Right atrium auricular region (tissue), 2 donors: ENCODE measurements around the gene MYH7. TPM values are rescaled to one million over a fixed set of nuclear protein-coding genes. Genes with fewer than 3 reads are reported as not detected.

ENCODE experiments used
- DNase-seq: peaks from one replicate; pipeline ENCODE4 v3.0.0-alpha.2; 2019; ENCODE audit warnings: low spot score
- H3K27ac ChIP-seq, 2 donors: fragments of 200-600 bp; sonication (generic); 1 replicate in 1 of 2; 2 replicates in 1 of 2; pipeline ENCODE4 v1.5.1; 2016 to 2019
- H3K27me3 ChIP-seq, 2 donors: fragments of 200-600 bp; sonication (generic); one replicate each; pipeline versions ENCODE4 v1.5.1 to v1.6.0; 2017 to 2019
- H3K36me3 ChIP-seq: fragments of 200-600 bp; sonication (generic); one replicate; pipeline ENCODE4 v1.5.1; 2016
- H3K4me1 ChIP-seq, 2 donors: fragments of 200-600 bp; sonication (generic); one replicate each; pipeline versions ENCODE4 v1.5.1 to v1.6.0; 2017 to 2019
- H3K4me3 ChIP-seq, 2 donors: fragments of 200-600 bp; sonication (generic); 1 replicate in 1 of 2; 2 replicates in 1 of 2; pipeline ENCODE4 v1.5.1; 2017 to 2019; ENCODE audit warnings: mild to moderate bottlenecking in 1 of 2, moderate library complexity in 1 of 2
- H3K9me3 ChIP-seq, 2 donors: fragments of 200-600 bp; sonication (generic); one replicate each; pipeline ENCODE4 v1.5.1; 2019
- CTCF ChIP-seq, 2 donors: fragments of 200-600 bp; sonication (generic); IDR thresholded peaks; one replicate each; pipeline ENCODE4 v1.5.1; 2019; ENCODE audit warnings: antibody characterized with exemption in 2 of 2
- total RNA-seq, 2 donors: library from RNA; depleted of rRNA; stranded (reverse); fragments of >200 nt; gene quantifications; one replicate each; pipeline ENCODE4 v1.1.0, GENCODE V29; 2016

The MYH7 gene
- total RNA-seq, 2 donors from 2014 or later = 1,082 to 4,592 TPM

GRCh38 chr14:23442721-23443356, 7.4 kb upstream of the MYH7 start:
- no peak for TF ChIP-seq CTCF (IDR thresholded peaks at IDR 0.05)
- Histone ChIP-seq H3K27me3 (no peaks in the 10 kb centered on the region), H3K4me1 (peaks cover 0 to 50% of the 10 kb centered on the region in 2 donors), H3K9me3 (no peaks in the 10 kb centered on the region), H3K36me3 (no peaks in the 10 kb centered on the region), H3K4me3 (peak overlapping the region in 1 of 2 donors; percentile 26), H3K27ac (peak overlapping the region; percentile 86 to 92)
- peak; percentile 56 for DNase-seq

GRCh38 chr14:23441076-23441475, 5.6 kb upstream of the MYH7 start:
- no peak for TF ChIP-seq CTCF (IDR thresholded peaks at IDR 0.05)
- peaks cover 0 to 67% of the 10 kb centered on the region in 2 donors for H3K4me1 ChIP-seq
- H3K27ac ChIP-seq = peak overlapping the region; percentile 86 to 92
- peak; percentile 30 for DNase-seq
- no peak overlapping the region for H3K4me3 ChIP-seq
- H3K9me3 ChIP-seq = no peaks in the 10 kb centered on the region
- no peaks in the 10 kb centered on the region for H3K27me3 ChIP-seq
- H3K36me3 ChIP-seq = no peaks in the 10 kb centered on the region

- Histone ChIP-seq H3K4me1 (peaks cover 0 to 72% of the 10 kb centered on the region in 2 donors), H3K27me3 (no peaks in the 10 kb centered on the region), H3K27ac (peak overlapping the region; percentile 86 to 92), H3K36me3 (no peaks in the 10 kb centered on the region), H3K9me3 (no peaks in the 10 kb centered on the region), H3K4me3 (no peak overlapping the region)
- peak; percentile 26 for DNase-seq
- no peak for TF ChIP-seq CTCF (IDR thresholded peaks at IDR 0.05)
These were observed 3.8 kb upstream of the MYH7 start for GRCh38 chr14:23439107-23439835.

GRCh38 chr14:23438101-23438971, 2.9 kb upstream of the MYH7 start:
- no peaks in the 10 kb centered on the region for H3K27me3 ChIP-seq
- peaks cover 0 to 72% of the 10 kb centered on the region in 2 donors for H3K4me1 ChIP-seq
- H3K4me3 ChIP-seq = peak overlapping the region in 1 of 2 donors; percentile 4
- DNase-seq = peak; percentile 66
- no peak for TF ChIP-seq CTCF (IDR thresholded peaks at IDR 0.05)
- H3K27ac ChIP-seq = peak overlapping the region; percentile 86 to 92
- H3K36me3 ChIP-seq = peaks cover 6% of the 10 kb centered on the region
- no peaks in the 10 kb centered on the region for H3K9me3 ChIP-seq

- Histone ChIP-seq H3K27me3 (no peaks in the 10 kb centered on the region), H3K4me1 (peaks cover 0 to 69% of the 10 kb centered on the region in 2 donors), H3K9me3 (no peaks in the 10 kb centered on the region), H3K27ac (peak overlapping the region; percentile 82 to 92), H3K36me3 (peaks cover 6% of the 10 kb centered on the region), H3K4me3 (no peak overlapping the region)
- no peak for TF ChIP-seq CTCF (IDR thresholded peaks at IDR 0.05)
- peak; percentile 16 for DNase-seq
These were observed 2.0 kb upstream of the MYH7 start for GRCh38 chr14:23437133-23438100.
